H1 (cell line): Measurements from ENCODE around the gene TSPAN32. TPM values are rescaled to one million over a fixed set of nuclear protein-coding genes. Genes with fewer than 3 reads are reported as not detected.

Source experiments
- CTCF ChIA-PET: fragments of 300-600 bp; sonication (Branson Sonifier 250); formaldehyde crosslinking; loops from one replicate; lab custom pipeline; 2021; ENCODE audit not compliant: partially characterized antibody; lab: Charles Lee
- POLR2A ChIA-PET: fragments of 300-600 bp; sonication (Branson Sonifier 250); formaldehyde crosslinking; loops from one replicate; lab custom pipeline; 2021; ENCODE audit warnings: inconsistent platforms; ENCODE audit not compliant: partially characterized antibody; lab: Charles Lee
- DNase-seq, 2 experiments: peaks; one replicate each; pipeline versions ENCODE4 v3.0.0 to v3.0.0-alpha.2; 2010 to 2022; ENCODE audit warnings: low spot score in 2 of 2, low read depth in 1 of 2, mixed read lengths in 1 of 2
- FAIRE-seq: peaks from 2 replicates; lab custom pipeline; 2011; peaks lifted over from hg19 to GRCh38; lab: Jason Lieb, UNC
- H2AFZ ChIP-seq: 2 replicates; pipeline ENCODE4 v1.8.1; 2012; ENCODE audit warnings: low read length, inconsistent platforms
- H2AK5ac ChIP-seq: 2 replicates; pipeline ENCODE4 v1.6.1; 2013; ENCODE audit warnings: low read depth, low read length
- H2BK120ac ChIP-seq: replicated peaks from 2 replicates; pipeline ENCODE3; 2013; ENCODE audit warnings: low read depth, low read length, inconsistent platforms
- H2BK12ac ChIP-seq: 2 replicates; pipeline ENCODE4 v1.6.1; 2013; ENCODE audit warnings: low read depth, low read length
- H2BK15ac ChIP-seq: 2 replicates; pipeline ENCODE4 v1.6.1; 2013; ENCODE audit warnings: low read length
- H2BK20ac ChIP-seq: 2 replicates; pipeline ENCODE4 v1.6.1; 2013; ENCODE audit warnings: low read length
- H2BK5ac ChIP-seq: 2 replicates; pipeline ENCODE4 v1.6.1; 2013; ENCODE audit warnings: low read depth, low read length
- H3K14ac ChIP-seq: 2 replicates; pipeline ENCODE4 v1.6.1; 2013; ENCODE audit warnings: inconsistent platforms; ENCODE audit not compliant: insufficient read length
- H3K18ac ChIP-seq: 2 replicates; pipeline ENCODE4 v1.6.1; 2013; ENCODE audit warnings: low read length; ENCODE audit errors: extremely low read depth
- H3K23ac ChIP-seq: 2 replicates; pipeline ENCODE4 v1.6.1; 2013; ENCODE audit warnings: inconsistent platforms; ENCODE audit not compliant: insufficient read length
- H3K23me2 ChIP-seq: 2 replicates; pipeline ENCODE4 v1.6.1; 2013; ENCODE audit warnings: low read depth, low read length
- H3K27ac ChIP-seq: 2 replicates; pipeline ENCODE4 v1.6.1; 2011; ENCODE audit warnings: low read depth, low read length, inconsistent platforms
- H3K27me3 ChIP-seq, 4 experiments: replicated peaks in 1 of 4; 1 replicate in 1 of 4; 2 replicates in 3 of 4; pipeline versions ENCODE4 v1.6.1 to v1.8.1; 2011 to 2013; ENCODE audit warnings: low read length in 3 of 4, mild to moderate bottlenecking in 3 of 4, inconsistent platforms in 2 of 4, mixed read lengths in 2 of 4, moderate library complexity in 1 of 4; ENCODE audit not compliant: control insufficient read depth in 3 of 4, insufficient read depth in 3 of 4; ENCODE audit errors: extremely low read depth in 1 of 4
- H3K36me3 ChIP-seq, 4 experiments: 2 replicates each; pipeline versions ENCODE4 v1.6.1 to v1.8.1; 2011 to 2013; ENCODE audit warnings: mild to moderate bottlenecking in 4 of 4, low read length in 3 of 4, moderate library complexity in 2 of 4, control low read depth in 1 of 4, inconsistent platforms in 1 of 4; ENCODE audit not compliant: insufficient read depth in 4 of 4, control insufficient read depth in 2 of 4
- H3K4ac ChIP-seq: replicated peaks from 2 replicates; pipeline ENCODE3; 2013; ENCODE audit warnings: low read length, low read depth, mixed read lengths, inconsistent platforms; ENCODE audit not compliant: insufficient read length
- H3K4me1 ChIP-seq, 4 experiments: replicated peaks in 1 of 4; 1 replicate in 1 of 4; 2 replicates in 3 of 4; pipeline versions ENCODE4 v1.6.1 to v1.8.1; 2011 to 2013; ENCODE audit warnings: low read length in 3 of 4, inconsistent platforms in 2 of 4, mixed read lengths in 1 of 4; ENCODE audit not compliant: insufficient read depth in 4 of 4, control insufficient read depth in 3 of 4
- H3K4me2 ChIP-seq, 2 experiments: 2 replicates each; pipeline versions ENCODE4 v1.6.1 to v1.8.1; 2011 to 2013; ENCODE audit warnings: low read depth in 2 of 2, low read length in 2 of 2, control low read depth in 1 of 2, inconsistent platforms in 1 of 2, mild to moderate bottlenecking in 1 of 2; ENCODE audit not compliant: insufficient read depth in 1 of 2
- H3K4me3 ChIP-seq, 4 experiments: fragments of 200-600, 300-600 bp in 1 of 4; sonication (generic), shearing (Covaris generic), sonication (Bioruptor Twin) in 1 of 4; 2 replicates each; pipeline versions ENCODE4 v1.5.1 to v1.8.1; 2011 to 2016; ENCODE audit warnings: low read length in 4 of 4, low read depth in 3 of 4, control low read depth in 2 of 4, inconsistent platforms in 2 of 4, mild to moderate bottlenecking in 2 of 4, mixed read lengths in 1 of 4, moderate library complexity in 1 of 4; ENCODE audit not compliant: insufficient read depth in 2 of 4; ENCODE audit errors: extremely low read depth in 1 of 4
- H3K56ac ChIP-seq: replicated peaks from 2 replicates; pipeline ENCODE3; 2013; ENCODE audit warnings: low read depth, mild to moderate bottlenecking, mixed read lengths, low read length, inconsistent platforms; ENCODE audit not compliant: insufficient read length
- H3K79me1 ChIP-seq: 2 replicates; pipeline ENCODE4 v1.6.1; 2013; ENCODE audit warnings: low read depth, low read length, control low read depth
- H3K79me2 ChIP-seq, 2 experiments: 2 replicates each; pipeline versions ENCODE4 v1.6.1 to v1.8.1; 2012 to 2013; ENCODE audit warnings: low read length in 2 of 2, mild to moderate bottlenecking in 2 of 2, inconsistent platforms in 1 of 2; ENCODE audit not compliant: insufficient read depth in 2 of 2, control insufficient read depth in 1 of 2
- H3K9ac ChIP-seq, 4 experiments: replicated peaks in 1 of 4; 1 replicate in 1 of 4; 2 replicates in 3 of 4; pipeline versions ENCODE4 v1.6.1 to v1.8.1; 2011 to 2013; ENCODE audit warnings: low read depth in 3 of 4, low read length in 3 of 4, control low read depth in 2 of 4, mild to moderate bottlenecking in 2 of 4, moderate library complexity in 2 of 4, inconsistent platforms in 1 of 4; ENCODE audit errors: extremely low read depth in 1 of 4
- H3K9me3 ChIP-seq, 2 experiments: 2 replicates each; pipeline versions ENCODE4 v1.6.1 to v1.8.1; 2012 to 2013; ENCODE audit warnings: mild to moderate bottlenecking in 2 of 2, moderate library complexity in 2 of 2, control low read depth in 1 of 2, inconsistent platforms in 1 of 2, low read depth in 1 of 2, low read length in 1 of 2, mixed read lengths in 1 of 2; ENCODE audit not compliant: insufficient read depth in 2 of 2
- H4K20me1 ChIP-seq, 2 experiments: replicated peaks in 1 of 2; 2 replicates each; pipeline versions ENCODE3 to v1.8.1; 2011 to 2013; ENCODE audit warnings: inconsistent platforms in 2 of 2, low read length in 2 of 2, mild to moderate bottlenecking in 1 of 2; ENCODE audit not compliant: insufficient read depth in 2 of 2, control insufficient read depth in 1 of 2
- H4K5ac ChIP-seq: 2 replicates; pipeline ENCODE4 v1.6.1; 2013; ENCODE audit warnings: low read length, low read depth, mixed read lengths, inconsistent platforms; ENCODE audit not compliant: insufficient read length
- H4K8ac ChIP-seq: 2 replicates; pipeline ENCODE4 v1.8.0; 2013; ENCODE audit warnings: mild to moderate bottlenecking, moderate library complexity, low read length, inconsistent platforms; ENCODE audit not compliant: insufficient read depth; ENCODE audit errors: extremely low read depth
- H4K91ac ChIP-seq: replicated peaks from 2 replicates; pipeline ENCODE3; 2013; ENCODE audit warnings: low read length, mixed read lengths, inconsistent platforms; ENCODE audit not compliant: insufficient read length
- BCL11A ChIP-seq, 2 experiments: IDR thresholded peaks; one replicate each; pipeline ENCODE4 v1.6.1; 2011; ENCODE audit warnings: low read depth in 2 of 2, low read length in 2 of 2, mild to moderate bottlenecking in 2 of 2
- CHD1 ChIP-seq: IDR thresholded peaks from 2 replicates; pipeline ENCODE4 v1.6.1; 2012; ENCODE audit warnings: low read depth, low read length, improper control_type of control experiment
- CTCF ChIP-seq, 3 experiments: IDR thresholded peaks; 1 replicate in 2 of 3; 2 replicates in 1 of 3; pipeline versions ENCODE4 v1.5.1 to v1.6.1; 2011; ENCODE audit warnings: low read length in 3 of 3, mild to moderate bottlenecking in 3 of 3, inconsistent platforms in 2 of 3, low read depth in 1 of 3, moderate library complexity in 1 of 3; ENCODE audit not compliant: insufficient read depth in 1 of 3; ENCODE audit errors: control extremely low read depth in 1 of 3
- EGR1 ChIP-seq: IDR thresholded peaks from 2 replicates; pipeline ENCODE4 v1.6.1; 2011; ENCODE audit warnings: low read depth, low read length, borderline replicate concordance
- JUND ChIP-seq: IDR thresholded peaks from 2 replicates; pipeline ENCODE4 v1.6.1; 2011; ENCODE audit warnings: mild to moderate bottlenecking, improper control_type of control experiment, low read length
- SP1 ChIP-seq: IDR thresholded peaks from 2 replicates; pipeline ENCODE4 v1.6.1; 2011; ENCODE audit warnings: low read depth, low read length
- SUZ12 ChIP-seq: fragments of 200-600 bp; sonication (generic); IDR thresholded peaks from 2 replicates; pipeline ENCODE4 v1.6.1; 2012; ENCODE audit warnings: mild to moderate bottlenecking, inconsistent platforms, low read length, moderate library complexity, mixed read lengths
- TAF1 ChIP-seq: IDR thresholded peaks from 2 replicates; pipeline ENCODE4 v1.6.1; 2011; ENCODE audit warnings: mild to moderate bottlenecking, low read depth, low read length
- USF2 ChIP-seq: IDR thresholded peaks from 2 replicates; pipeline ENCODE4 v1.6.1; 2011; ENCODE audit warnings: low read length, improper control_type of control experiment
- WGBS, 2 experiments: shearing (Covaris generic) in 1 of 2; methylation state at CpG; one replicate each; pipeline versions ENCODE4 v1.1.6 to v1.1.7; 2013 to 2015; ENCODE audit warnings: low lambda C conversion rate in 2 of 2, mixed read lengths in 2 of 2, inconsistent platforms in 1 of 2, low coverage in 1 of 2, missing lambda C conversion rate in 1 of 2; ENCODE audit not compliant: insufficient replicate concordance in 2 of 2, insufficient coverage in 1 of 2, insufficient read length in 1 of 2; ENCODE audit errors: extremely low coverage in 1 of 2, missing lambda C conversion rate in 1 of 2; 5-methylcytosine and 5-hydroxymethylcytosine counted together
- polyA plus RNA-seq, 7 experiments: library from polyadenylated mRNA; depleted of rRNA in 3 of 7; stranded (reverse) in 5 of 7; unstranded in 2 of 7; fragments of >200 nt in 5 of 7; fragments of 200-250 nt in 2 of 7; gene quantifications; 1 replicate in 5 of 7; 2 replicates in 1 of 7; 4 replicates in 1 of 7; pipeline versions ENCODE4 v1.2.1 to v1.2.3, GENCODE V29; 2011 to 2013; ENCODE audit warnings: missing spikeins in 2 of 7, mixed read lengths in 2 of 7
- total RNA-seq: library from RNA; stranded (reverse); fragmentation: NEBNext Ultra II Directional; extraction: Animal tissue kit (Norgen Biotek cat#: 25700); gene quantifications from 2 replicates; pipeline ENCODE4 v1.2.1, GENCODE V29; 2021

Gene TSPAN32
- total and polyA plus RNA-seq, 2 of the 8 experiments (the other 6 are each of a cell fraction or from before 2014, with no cell fraction given), result not detected

GRCh38 chr11:2266586-2267305 is 35.1 kb upstream of the TSPAN32 start:
- no peak overlapping the region for H2BK5ac ChIP-seq
- no peak for DNase-seq
- no peak overlapping the region for H2BK15ac ChIP-seq
- H2BK120ac ChIP-seq, result no peak overlapping the region
- H3K27me3 ChIP-seq, result peaks cover 21 to 69% (median 51%) of the 10 kb centered on the region in 4 experiments
- ChIA-PET CTCF (interaction anchor here (0.9 to 2.2 kb wide), 7 partner anchors 16 to 72 kb away, joined by 3 to 6 read pairs (median 3); no protein-coding TSS in a partner anchor), POLR2A (no interaction called here)
- H3K4me2 ChIP-seq, result no peak overlapping the region
- peaks cover 0 to 1% of the 10 kb centered on the region in 2 experiments for H4K20me1 ChIP-seq
- no peak overlapping the region for H4K5ac ChIP-seq
- H3K27ac ChIP-seq, result no peak overlapping the region
- no peak overlapping the region for H3K23ac ChIP-seq
- peaks cover 0 to 6% (median 0%) of the 10 kb centered on the region in 4 experiments; a peak in 1 of 8 replicates for H3K36me3 ChIP-seq
- FAIRE-seq, result no peak
- no peaks in the 10 kb centered on the region for H3K79me2 ChIP-seq
- H4K91ac ChIP-seq, result no peak overlapping the region
- no peak overlapping the region for H3K18ac ChIP-seq
- H2BK12ac ChIP-seq, result no peak overlapping the region
- no peak overlapping the region for H4K8ac ChIP-seq
- no peak overlapping the region for H3K56ac ChIP-seq
- 94% methylated on average over 25 of the region's 26 CpGs; no CpG with 5 or more reads in 1 of the 2 experiments for WGBS, 2 experiments
- no peak overlapping the region for H2AK5ac ChIP-seq
- H2BK20ac ChIP-seq, result no peak overlapping the region
- H3K14ac ChIP-seq, result no peak overlapping the region
- no peaks in the 10 kb centered on the region for H3K79me1 ChIP-seq
- peaks cover 0 to 12% of the 10 kb centered on the region in 2 experiments; a peak in 1 of 4 replicates for H3K9me3 ChIP-seq
- no peak overlapping the region for H3K4me3 ChIP-seq
- no peak overlapping the region for H3K4ac ChIP-seq
- no peak overlapping the region for H3K9ac ChIP-seq
- peaks cover 8% of the 10 kb centered on the region; the same call in 1 of the 2 replicates for H3K23me2 ChIP-seq
- peaks cover 0 to 14% (median 3%) of the 10 kb centered on the region in 4 experiments; a peak in 3 of 7 replicates for H3K4me1 ChIP-seq
- H2AFZ ChIP-seq, result no peak overlapping the region
- TF ChIP-seq CTCF (IDR thresholded peaks at IDR 0.05; ENCODE audit: control extremely low read depth in 1 of 3, insufficient read depth in 1 of 3, low read depth in 1 of 3, low read length in 3 of 3) (no peak), JUND (no peak), SP1 (no peak), CHD1 (no peak), BCL11A (IDR thresholded peaks at IDR 0.05; ENCODE audit: low read depth in 2 of 2, low read length in 2 of 2) (no peak), USF2 (no peak), EGR1 (no peak), SUZ12 (no peak), TAF1 (no peak)
